ENCODE results near the gene KLKB1. TPM values are rescaled to one million over a fixed set of nuclear protein-coding genes. Genes with fewer than 3 reads are reported as not detected.
A peak's percentile ranks its signal among the peaks of the same experiment; 100 is the strongest.
"Not testable (repeated sequence)": the region's sequence is repeated elsewhere in the genome, so short reads cannot be mapped to it uniquely, and the experiment has no call there.

The KLKB1 gene
- total and polyA plus RNA-seq, 8 donors = 0.93 to 26.5 (median 1.6) TPM

DNA sequence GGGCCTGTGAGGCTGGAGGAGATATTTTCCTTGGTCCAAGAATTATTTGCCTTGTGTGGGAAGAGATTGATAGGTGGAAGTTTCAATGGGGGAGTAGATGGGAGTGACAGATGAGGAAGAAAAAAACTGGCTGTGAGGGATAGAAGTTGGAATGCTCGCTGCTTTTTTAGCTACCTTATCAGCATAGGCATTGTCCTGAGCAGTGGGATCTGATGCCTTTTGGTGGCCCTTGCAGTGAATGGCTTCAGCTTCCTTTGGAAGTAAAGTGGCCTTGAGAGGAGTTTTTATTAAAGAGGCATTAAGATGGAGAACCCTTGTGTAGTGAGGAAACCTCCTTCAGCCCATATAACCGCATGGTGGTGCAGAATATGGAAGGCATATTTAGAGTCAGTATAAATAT, 16.0 kb downstream of the KLKB1 start:
- 88 to 94% methylated on average over 2 of the region's 2 CpGs for WGBS, 2 donors
- no peaks in the 10 kb centered on the region for H3K27me3 ChIP-seq
- TF ChIP-seq, protein P1, sequence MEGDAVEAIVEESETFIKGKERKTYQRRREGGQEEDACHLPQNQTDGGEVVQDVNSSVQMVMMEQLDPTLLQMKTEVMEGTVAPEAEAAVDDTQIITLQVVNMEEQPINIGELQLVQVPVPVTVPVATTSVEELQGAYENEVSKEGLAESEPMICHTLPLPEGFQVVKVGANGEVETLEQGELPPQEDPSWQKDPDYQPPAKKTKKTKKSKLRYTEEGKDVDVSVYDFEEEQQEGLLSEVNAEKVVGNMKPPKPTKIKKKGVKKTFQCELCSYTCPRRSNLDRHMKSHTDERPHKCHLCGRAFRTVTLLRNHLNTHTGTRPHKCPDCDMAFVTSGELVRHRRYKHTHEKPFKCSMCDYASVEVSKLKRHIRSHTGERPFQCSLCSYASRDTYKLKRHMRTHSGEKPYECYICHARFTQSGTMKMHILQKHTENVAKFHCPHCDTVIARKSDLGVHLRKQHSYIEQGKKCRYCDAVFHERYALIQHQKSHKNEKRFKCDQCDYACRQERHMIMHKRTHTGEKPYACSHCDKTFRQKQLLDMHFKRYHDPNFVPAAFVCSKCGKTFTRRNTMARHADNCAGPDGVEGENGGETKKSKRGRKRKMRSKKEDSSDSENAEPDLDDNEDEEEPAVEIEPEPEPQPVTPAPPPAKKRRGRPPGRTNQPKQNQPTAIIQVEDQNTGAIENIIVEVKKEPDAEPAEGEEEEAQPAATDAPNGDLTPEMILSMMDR (IDR thresholded peaks at IDR 0.05) = no peak
- ATAC-seq = no peak
- intact Hi-C loops (cut with DNase I) = no loop called here
- no peak for DNase-seq
- no peak overlapping the region for H3K27ac ChIP-seq
- H3K36me3 ChIP-seq = no peaks in the 10 kb centered on the region
- no peak overlapping the region for H3K4me3 ChIP-seq
- no peaks in the 10 kb centered on the region for H3K4me1 ChIP-seq
- no peaks in the 10 kb centered on the region for H3K9me3 ChIP-seq
- no peak for FAIRE-seq

DNA sequence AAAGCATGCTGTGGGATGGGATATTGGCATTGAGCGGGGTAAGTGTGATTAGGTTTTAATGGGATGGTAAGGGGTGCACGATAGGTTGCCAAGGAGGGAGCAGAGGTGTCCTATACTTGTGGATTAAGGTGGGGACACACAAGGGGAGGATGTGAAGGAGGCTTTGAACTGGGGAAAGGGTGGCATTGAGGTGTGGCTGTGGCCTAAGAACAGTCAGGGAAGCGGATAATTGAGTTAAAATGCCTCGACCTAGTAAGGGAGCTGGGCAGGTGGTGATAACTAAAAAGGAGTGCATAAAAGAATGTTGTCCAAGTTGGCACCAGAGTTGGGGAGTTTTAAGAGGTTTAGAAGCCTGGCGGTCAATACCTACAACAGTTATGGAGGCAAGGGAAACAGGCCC, 17.5 kb downstream of the KLKB1 start:
- 80 to 95% methylated on average over 5 of the region's 5 CpGs for WGBS, 2 donors
- no peak for ATAC-seq
- intact Hi-C loops (cut with DNase I) = no loop called here
- Histone ChIP-seq H3K4me1 (no peaks in the 10 kb centered on the region), H3K36me3 (no peaks in the 10 kb centered on the region), H3K27ac (no peak overlapping the region), H3K27me3 (no peaks in the 10 kb centered on the region), H3K9me3 (no peaks in the 10 kb centered on the region), H3K4me3 (no peak overlapping the region)
- no peak for FAIRE-seq
- DNase-seq = no peak
- TF ChIP-seq, protein P1 (IDR thresholded peaks at IDR 0.05) = no peak

DNA sequence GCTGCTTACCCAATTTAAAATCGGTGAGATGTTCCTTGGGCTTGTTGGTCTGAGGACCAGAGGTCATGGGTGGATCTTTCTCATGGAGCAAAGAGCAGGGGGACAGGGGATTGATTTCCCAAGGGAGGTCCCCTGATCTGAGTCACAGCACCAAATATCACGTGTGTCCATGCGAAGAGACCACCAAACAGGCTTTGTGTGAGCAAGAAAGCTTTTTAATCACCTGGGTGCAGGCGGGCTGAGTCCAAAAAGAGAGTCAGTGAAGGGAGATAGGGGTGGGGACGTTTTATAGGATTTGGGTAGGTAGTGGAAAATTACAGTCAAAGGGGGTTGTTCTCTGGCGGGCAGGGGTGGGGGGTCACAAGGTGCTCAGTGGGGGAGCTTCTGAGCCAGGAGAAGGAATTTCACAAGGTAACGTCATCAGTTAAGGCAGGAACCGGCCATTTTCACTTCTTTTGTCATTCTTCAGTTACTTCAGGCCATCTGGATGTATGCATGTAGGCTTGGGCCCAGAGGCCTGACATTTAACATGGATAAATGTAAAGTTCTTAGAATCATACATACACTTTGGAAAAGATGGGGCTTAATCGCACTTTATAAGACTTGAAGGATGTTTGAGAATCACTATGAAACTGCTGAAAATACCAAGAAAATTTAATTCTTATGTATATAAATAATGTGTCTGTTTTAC, 19.9 kb downstream of the KLKB1 start:
- ATAC-seq; DNase-seq; H3K36me3 ChIP-seq; H3K9me3 ChIP-seq; H3K4me3 ChIP-seq; intact Hi-C loops (cut with DNase I); H3K27me3 ChIP-seq; H3K27ac ChIP-seq; FAIRE-seq: not testable (repeated sequence)
- H3K4me1 ChIP-seq = peaks cover 0 to 12% (median 12%) of the 10 kb centered on the region in 3 donors
- WGBS, 2 donors = 90 to 93% methylated on average over 9 of the region's 9 CpGs

DNA sequence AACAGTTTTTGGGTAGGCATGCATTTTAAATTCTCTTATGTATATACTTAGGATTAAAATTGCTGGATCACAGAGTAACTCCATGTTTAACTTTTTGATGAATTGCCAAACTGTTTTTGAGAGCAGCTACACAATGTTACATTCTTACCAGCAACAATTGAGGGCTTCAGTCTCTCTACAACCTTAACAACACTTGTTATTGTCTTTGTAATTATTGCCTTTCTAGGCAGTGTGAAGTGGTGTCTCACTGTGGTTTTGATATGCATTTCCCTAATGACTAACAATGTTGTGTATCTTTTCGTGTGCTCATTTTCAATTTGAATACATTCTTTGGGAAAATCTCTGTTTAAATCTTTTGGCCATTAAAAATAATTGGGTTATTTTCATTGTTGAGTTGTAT, 21.3 kb downstream of the KLKB1 start:
- H3K9me3 ChIP-seq = no peaks in the 10 kb centered on the region
- no peak for FAIRE-seq
- no peaks in the 10 kb centered on the region for H3K36me3 ChIP-seq

DNA sequence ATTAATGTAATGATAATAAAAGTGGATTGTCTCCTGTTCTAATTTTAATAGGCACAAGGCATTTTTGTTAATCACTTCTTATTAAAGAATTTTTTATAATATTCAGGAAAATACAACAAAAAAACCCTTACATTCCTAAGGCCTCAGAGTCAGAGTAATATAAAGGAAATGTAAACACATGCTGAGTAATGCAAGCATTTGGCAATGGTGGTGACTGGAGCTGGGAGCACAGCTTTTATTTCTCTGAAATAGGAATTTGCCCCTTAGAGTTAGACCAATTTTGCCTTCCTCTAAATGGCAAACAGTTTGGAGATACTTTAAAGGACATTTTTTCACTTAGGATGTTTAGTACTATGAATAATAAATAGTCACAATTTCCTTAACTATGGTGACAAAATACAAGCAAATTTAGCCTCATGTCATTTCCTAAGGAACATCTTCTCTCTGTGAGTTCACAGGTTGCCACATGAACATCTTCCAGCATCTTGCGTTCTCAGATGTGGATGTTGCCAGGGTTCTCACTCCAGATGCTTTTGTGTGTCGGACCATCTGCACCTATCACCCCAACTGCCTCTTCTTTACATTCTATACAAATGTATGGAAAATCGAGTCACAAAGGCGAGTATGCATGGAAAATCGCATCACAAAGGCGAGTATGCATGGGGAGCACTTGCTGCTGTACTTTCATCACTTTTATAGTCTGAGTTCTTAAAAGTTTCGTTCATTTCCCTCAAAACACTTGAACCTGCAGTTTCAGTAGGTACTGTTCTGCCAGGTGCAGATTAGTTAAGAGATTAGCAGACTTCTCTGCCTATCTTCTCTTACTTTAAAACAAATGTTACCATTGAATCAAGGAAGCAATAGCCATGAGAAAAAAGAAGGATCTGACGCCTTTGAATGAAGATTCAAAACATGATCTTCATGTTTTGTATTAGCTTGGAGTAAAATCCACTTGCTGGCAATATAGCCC, 22.8 kb downstream of the KLKB1 start:
- DNase-seq = no peak
- H3K9me3 ChIP-seq = no peaks in the 10 kb centered on the region
- H3K27me3 ChIP-seq = no peaks in the 10 kb centered on the region
- no peaks in the 10 kb centered on the region for H3K36me3 ChIP-seq
- FAIRE-seq = no peak
- 75 to 79% methylated on average over 8 of the region's 8 CpGs for WGBS, 2 donors
- ATAC-seq = peak in 1 of 4 donors; percentile 67
- peaks cover 0 to 12% (median 12%) of the 10 kb centered on the region in 3 donors for H3K4me1 ChIP-seq
- no peak overlapping the region for H3K27ac ChIP-seq
- intact Hi-C loops (cut with DNase I) = no loop called here
- no peak overlapping the region for H3K4me3 ChIP-seq
- TF ChIP-seq, protein P1 (IDR thresholded peaks at IDR 0.05) = no peak

More for the DNA sequence above, 21.3 kb downstream of the KLKB1 start:
- TF ChIP-seq, protein P1 (IDR thresholded peaks at IDR 0.05) = no peak
- H3K27ac ChIP-seq = no peak overlapping the region
- H3K4me1 ChIP-seq = peaks cover 0 to 12% (median 12%) of the 10 kb centered on the region in 3 donors
- no peak for ATAC-seq
- H3K4me3 ChIP-seq = no peak overlapping the region
- 87 to 95% methylated on average over 1 of the region's 1 CpG for WGBS, 2 donors
- intact Hi-C loops (cut with DNase I) = no loop called here
- DNase-seq = no peak
- no peaks in the 10 kb centered on the region for H3K27me3 ChIP-seq
